Daoy (cell line): ENCODE data around the gene LRRC63. TPM values are rescaled to one million over a fixed set of nuclear protein-coding genes. Genes with fewer than 3 reads are reported as not detected.

Experiments used
- DNase-seq: peaks from one replicate; pipeline ENCODE4 v3.0.0-alpha.2; 2015; ENCODE audit warnings: low read depth
- total RNA-seq: library from RNA; depleted of rRNA; stranded (reverse); fragments of >200 nt; shearing (Covaris generic); gene quantifications from 2 replicates; pipeline ENCODE4 v1.2.3, GENCODE V29; 2014; rRNA removed

Gene LRRC63
- total RNA-seq, 1 experiment from 2014 or later, result 0.11 TPM

DNA sequence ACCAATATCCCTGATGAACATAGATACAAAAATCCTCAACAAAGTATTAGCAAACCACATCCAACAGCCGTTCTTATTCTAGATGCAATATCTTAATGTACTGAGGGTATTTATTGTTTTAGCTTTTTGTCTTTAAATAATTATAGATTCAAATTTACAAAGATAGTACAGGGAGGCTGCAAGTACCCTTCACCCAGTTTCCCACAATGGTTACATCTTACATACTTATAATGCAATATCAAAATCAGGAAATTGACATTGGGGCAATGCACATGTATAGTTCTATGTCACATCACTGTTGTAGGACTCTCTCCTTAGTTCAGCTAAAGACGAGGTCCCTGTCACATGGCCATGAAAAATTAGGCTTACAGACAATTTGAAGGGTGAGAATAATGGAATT, 99.5 kb downstream of the LRRC63 start:
- DNase-seq, result no peak

DNA sequence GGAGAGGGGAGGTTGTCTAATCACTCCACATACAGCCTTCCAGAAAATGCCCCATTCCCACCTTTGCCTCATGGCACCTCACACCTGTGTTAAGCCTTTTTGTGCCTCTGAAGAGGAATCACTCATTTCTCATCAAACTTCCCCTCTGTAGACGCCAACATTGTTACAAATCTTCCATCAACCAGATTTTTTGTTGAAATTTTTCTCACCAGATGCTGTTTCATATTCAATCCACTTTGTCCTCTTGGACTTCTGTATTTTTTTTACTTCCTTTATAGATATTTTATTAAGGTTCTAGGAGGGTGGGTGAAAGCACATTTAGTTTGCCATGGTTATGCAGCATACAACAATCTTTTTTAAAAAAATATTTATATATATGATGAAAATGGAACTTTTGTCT, 101.3 kb downstream of the LRRC63 start:
- DNase-seq, result no peak

DNA sequence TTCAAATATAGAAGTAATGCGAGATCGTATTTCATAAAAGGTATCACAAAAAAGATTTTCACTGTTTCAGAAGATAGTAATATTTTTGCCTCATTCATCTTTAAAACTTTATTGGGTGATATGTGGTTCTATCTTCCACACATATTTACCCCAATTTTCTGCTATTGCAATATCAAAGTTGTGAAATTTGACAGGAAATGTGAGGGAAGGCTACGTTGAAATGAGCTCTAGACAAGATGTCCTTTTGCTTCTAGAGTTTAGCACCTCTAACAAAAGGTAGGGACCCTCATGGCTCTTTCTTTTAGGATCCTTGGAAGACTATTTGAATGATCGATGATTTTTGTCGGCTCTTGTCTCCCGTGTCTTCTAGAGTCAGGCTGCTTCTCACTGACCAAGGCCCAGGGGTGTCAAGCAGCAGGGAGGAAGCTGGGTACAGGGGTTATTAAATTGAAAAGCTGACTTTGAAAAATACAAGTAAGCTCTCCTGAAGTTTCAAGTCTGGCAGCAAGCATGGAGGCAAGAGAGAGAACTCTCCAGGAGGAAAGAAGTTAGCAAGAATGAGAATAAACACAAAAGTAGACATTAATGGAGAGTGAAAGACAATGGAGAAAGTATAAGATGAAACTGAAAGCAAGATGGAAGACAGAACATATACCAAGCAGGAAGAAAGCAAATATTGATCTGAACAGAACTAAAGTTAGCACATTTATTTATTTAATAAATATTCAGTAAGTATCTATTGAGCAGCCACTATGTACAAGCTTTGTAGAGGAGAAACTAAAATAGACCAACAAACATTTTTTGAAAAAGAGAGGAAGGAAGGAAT, 101.9 kb downstream of the LRRC63 start:
- no peak for DNase-seq

DNA sequence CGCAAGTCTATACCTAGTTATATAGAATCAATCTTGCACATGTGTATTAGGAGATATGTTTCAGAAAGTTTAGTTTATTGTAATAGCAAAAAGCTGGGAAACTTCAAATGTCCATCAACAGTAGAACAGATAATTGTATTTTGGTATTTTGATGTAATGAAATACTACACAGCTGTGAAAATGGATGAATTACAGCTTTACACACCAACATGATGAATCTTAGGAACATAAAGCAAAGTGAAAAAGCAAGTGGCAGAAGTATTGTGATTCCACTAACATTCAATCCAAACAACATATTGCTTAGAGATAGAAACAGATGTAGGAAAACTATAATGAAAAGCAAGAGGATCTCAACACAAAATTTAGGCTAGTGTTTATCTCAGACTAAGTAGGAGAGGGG, 102.9 kb downstream of the LRRC63 start:
- no peak for DNase-seq

DNA sequence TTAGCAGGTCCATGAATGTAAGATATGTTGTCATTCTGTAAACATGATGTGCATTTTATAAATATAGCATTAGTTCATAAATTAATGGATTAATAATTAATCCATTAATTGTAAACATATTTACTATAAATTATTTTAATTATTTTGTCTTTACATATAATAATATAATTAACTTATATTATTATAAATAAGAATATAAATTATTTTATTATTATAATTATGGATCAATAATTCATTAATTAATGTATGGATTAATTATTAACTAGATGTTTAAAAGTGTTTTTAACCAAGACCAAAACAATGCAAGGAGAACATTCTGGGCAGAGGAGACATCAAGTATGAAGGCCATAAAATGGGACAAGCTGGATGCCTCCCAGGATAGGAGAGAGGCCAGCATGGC, 103.3 kb downstream of the LRRC63 start:
- no peak for DNase-seq

DNA sequence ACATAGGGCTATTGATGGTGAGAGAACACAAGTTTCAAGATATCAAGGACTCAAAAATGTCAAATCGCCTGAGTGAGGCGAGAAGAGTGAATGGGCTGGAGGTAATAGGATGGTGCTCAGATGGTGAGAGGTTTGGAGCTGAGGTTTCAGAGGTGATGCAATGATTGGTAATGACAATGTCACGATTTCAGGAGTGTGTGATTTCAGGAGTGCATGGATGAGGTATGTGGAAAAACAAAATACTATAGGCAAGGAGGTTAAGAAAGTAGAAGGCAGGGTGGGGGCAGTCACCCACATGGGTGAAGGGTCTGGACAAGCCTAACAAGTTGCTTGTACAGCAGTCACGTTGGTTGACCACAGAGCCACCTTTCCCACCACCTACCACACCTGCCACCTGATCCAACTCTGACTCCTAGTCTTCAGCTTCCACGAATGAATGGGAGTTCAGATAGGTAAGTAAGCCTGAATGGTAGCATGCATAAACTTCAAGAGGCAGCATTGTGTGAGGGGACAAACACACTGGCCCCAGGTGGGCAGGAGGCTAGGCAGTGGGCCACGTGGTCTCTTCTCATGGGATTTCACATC, 103.9 kb downstream of the LRRC63 start:
- DNase-seq, result no peak

DNA sequence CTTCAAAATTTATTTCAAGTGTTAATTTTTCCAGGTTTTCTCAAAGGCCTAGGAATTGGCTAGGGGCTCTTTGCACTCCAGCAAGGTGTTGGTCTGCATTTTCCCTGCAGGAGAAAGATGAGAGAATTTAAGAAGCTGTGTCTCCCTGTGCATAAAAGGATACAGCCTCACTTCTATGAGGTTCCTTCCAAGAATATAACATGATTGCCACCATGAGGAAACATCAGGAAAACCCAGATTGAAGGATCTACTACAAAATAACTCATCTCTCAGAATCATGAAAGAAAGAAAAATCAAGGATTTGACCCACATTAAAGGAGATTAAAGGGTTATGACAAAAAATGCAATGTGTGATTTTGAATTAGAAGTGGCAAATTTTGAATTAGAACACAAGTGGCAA, 105.4 kb downstream of the LRRC63 start:
- DNase-seq, result no peak

DNA sequence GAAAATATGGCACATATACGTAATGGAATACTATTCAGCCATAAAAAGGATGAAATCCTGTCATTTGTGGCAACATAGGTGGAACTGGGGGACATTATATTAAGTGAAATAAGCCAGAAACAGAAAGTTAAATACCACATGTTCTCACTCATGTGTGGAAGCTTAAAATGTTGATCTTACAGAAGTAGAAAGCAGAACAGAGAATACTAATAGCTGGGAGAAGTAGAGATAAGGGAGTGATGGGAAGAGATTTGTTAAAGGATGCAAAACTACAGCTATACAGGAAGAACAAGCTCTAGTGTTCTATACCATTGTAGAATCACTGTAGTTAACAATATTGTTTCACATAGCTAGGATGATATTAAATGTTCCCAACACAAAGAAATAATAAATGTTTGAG, 107.3 kb downstream of the LRRC63 start:
- DNase-seq, result no peak

DNA sequence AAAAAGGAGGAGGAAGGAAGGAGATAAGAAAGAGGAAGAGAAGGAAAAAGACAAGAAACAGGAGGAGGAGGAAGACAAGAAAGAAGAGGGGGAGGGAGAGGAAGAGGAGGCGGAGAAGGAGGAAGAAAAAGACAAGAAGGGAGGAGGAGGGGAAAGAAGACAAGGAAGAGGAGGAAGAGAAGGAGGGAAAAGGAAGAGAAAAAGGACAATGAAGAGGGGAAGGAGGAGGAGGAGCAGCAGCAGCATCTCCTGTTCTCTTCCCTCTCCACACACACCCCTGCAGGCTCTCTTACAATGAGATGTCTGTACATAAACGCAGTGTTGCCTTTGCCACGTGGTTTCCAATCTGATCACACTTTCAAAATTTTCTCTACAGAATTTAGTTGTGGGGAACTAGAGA, 108.7 kb downstream of the LRRC63 start:
- DNase-seq, result no peak

DNA sequence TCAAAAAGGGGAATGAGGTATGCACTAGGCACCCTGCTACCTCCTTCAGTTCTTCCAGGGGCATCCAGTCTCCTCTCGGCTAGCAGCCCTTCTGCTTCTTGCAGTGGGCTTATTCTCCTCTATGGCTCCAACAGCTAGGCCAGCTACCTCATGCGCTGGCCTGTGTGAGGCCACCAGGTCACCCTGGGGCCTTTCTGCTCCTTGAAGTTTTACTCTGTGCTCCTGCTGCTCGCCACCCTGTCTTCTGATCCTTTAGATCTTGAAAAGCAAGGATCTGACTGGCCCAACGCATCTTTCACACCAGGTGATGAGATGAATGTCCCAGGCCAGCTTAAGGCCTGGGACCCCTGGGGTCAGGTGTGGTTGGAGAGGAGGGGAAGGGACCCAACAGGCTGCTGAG, 109.1 kb downstream of the LRRC63 start:
- no peak for DNase-seq

DNA sequence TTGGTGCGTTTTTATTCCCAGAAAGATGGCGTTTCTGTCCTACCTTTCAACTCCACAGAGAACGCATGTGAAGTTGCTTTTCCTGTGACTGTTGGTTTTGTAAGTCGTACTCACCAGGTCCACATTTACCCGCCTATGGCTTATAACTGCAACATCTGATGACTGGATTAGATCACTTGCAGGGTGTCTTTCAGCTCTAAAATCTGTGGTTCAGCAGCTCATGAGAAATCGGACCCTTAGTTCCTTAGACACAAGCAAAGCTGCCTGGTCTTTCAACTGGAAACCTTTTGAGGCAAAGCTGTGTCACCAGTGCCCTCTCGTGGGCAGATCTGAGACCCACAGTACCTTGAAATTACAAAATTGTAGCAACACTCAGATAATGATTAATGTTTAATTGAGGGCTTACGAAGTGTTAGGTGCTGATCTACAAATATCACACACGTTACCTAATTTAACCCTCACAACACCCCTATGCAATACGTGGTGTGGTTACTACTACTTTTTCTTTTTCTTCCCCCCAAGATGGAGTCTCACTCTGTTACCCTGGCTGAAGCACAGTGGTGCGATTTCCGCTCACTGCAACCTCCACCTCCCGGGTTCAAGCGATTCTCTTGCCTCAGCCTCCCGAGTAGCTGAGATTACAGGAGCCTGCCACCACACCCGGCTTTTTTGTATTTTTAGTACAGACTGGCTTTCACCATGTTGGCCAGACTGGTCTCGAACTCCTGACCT, 109.9 kb downstream of the LRRC63 start:
- DNase-seq, result peak; percentile 42

DNA sequence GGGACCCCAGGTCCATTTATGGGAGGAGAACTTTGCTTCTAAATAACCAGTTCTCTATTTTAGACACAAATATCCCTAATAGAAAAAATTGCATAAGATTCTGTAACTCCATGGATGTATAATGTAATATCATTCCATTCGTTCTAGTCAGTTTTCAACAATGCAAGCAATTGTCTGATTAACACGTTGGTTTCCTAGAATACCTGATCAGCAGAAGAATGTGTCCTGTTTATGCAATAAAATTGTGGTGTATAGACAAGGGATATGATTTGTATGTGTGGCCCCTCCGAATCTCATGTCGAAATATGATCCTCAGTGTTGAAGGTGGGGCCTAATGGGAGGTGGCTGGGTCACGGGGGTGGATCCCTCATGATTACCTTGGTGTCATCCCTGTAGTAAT, 113.2 kb downstream of the LRRC63 start:
- DNase-seq, result no peak

Other genes starting within 250 kb of the LRRC63 start
- 4.8 and 10.0 TPM in 2 replicates for gene ZC3H13, start 159.2 kb upstream of the LRRC63 start, total RNA-seq
- gene CPB2, start 106.9 kb upstream of the LRRC63 start, total RNA-seq, result not detected in 2 replicates
- 7.9 and 16.5 TPM in 2 replicates for gene LCP1, start 29.8 kb upstream of the LRRC63 start, total RNA-seq
- not detected in 2 replicates for gene RUBCNL, start 175.3 kb downstream of the LRRC63 start, total RNA-seq